Transverse colon (tissue), 4 donors: ENCODE data around the gene SDK1.

Source experiments
- EP300 ChIP-seq: sonication (generic); formaldehyde crosslinking; IDR thresholded peaks from one replicate; pipeline ENCODE4 v1.6.1; 2017; ENCODE audit warnings: antibody characterized with exemption, low read depth
- POLR2A ChIP-seq: fragments of 450-650 bp; IDR thresholded peaks from one replicate; pipeline ENCODE4 v1.6.1; 2016; ENCODE audit warnings: antibody characterized with exemption, mild to moderate bottlenecking, moderate library complexity
- POLR2AphosphoS5 ChIP-seq, 3 donors: sonication (generic); formaldehyde crosslinking; IDR thresholded peaks; one replicate each; pipeline ENCODE4 v1.6.1; 2016; ENCODE audit warnings: antibody characterized with exemption in 3 of 3
- TF ChIP-seq, protein P1 (sequence below), 5 experiments: fragments of 200-600 bp in 3 of 5; fragments of 450-650 bp in 2 of 5; sonication (generic) in 3 of 5; IDR thresholded peaks; 1 replicate in 2 of 5; 2 replicates in 3 of 5; pipeline ENCODE4 v1.5.1; 2016 to 2017; ENCODE audit warnings: antibody characterized with exemption in 5 of 5, inconsistent platforms in 3 of 5, mild to moderate bottlenecking in 2 of 5, moderate library complexity in 1 of 5

- TF ChIP-seq, protein P1, sequence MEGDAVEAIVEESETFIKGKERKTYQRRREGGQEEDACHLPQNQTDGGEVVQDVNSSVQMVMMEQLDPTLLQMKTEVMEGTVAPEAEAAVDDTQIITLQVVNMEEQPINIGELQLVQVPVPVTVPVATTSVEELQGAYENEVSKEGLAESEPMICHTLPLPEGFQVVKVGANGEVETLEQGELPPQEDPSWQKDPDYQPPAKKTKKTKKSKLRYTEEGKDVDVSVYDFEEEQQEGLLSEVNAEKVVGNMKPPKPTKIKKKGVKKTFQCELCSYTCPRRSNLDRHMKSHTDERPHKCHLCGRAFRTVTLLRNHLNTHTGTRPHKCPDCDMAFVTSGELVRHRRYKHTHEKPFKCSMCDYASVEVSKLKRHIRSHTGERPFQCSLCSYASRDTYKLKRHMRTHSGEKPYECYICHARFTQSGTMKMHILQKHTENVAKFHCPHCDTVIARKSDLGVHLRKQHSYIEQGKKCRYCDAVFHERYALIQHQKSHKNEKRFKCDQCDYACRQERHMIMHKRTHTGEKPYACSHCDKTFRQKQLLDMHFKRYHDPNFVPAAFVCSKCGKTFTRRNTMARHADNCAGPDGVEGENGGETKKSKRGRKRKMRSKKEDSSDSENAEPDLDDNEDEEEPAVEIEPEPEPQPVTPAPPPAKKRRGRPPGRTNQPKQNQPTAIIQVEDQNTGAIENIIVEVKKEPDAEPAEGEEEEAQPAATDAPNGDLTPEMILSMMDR (IDR thresholded peaks at IDR 0.05): no peak
- TF ChIP-seq POLR2A: no peak
- TF ChIP-seq EP300: no peak
- TF ChIP-seq POLR2AphosphoS5 (IDR thresholded peaks at IDR 0.05): no peak
Measured at GRCh38 chr7:4186513-4186780, 885.4 kb downstream of the SDK1 start.
